Measurements from ENCODE around the gene RPL18A. TPM values are rescaled to one million over a fixed set of nuclear protein-coding genes. Genes with fewer than 3 reads are reported as not detected.

RPL18A gene
- total and polyA plus RNA-seq, 10 of the 15 experiments (the other 5 are each of a cell fraction or from before 2014, with no cell fraction given), result 1,181 to 3,774 (median 2,300) TPM

GRCh38 chr19:17826508-17827056, 33.1 kb upstream of the RPL18A start:
- POLR2A ChIA-PET, result interaction anchor here (0.6 kb wide), 1 partner anchor 126 kb away, joined by 4 read pairs; no protein-coding TSS in a partner anchor
- no peaks in the 10 kb centered on the region for H3K4me1 ChIP-seq (ENCODE audit: control insufficient read depth, insufficient read depth, low read length)
- intact Hi-C loops (cut with micrococcal nuclease; ENCODE audit: unreplicated experiment), result no loop called here
- no TSS peak for BruUV-seq (replicated peaks)
- ATAC-seq, result no peak
- in situ Hi-C loops (cut with MboI), result no loop called here
- no peak for DNase-seq (ENCODE audit: low read depth, low spot score)
- H3K27ac ChIP-seq (ENCODE audit: control insufficient read depth, insufficient read depth), result no peak overlapping the region
- 92% methylated on average over 13 of the region's 13 CpGs for WGBS (ENCODE audit: insufficient coverage, insufficient replicate concordance, low lambda C conversion rate, missing lambda C conversion rate)
- H3K9ac ChIP-seq (ENCODE audit: control insufficient read depth, insufficient read depth, low read length), result no peak overlapping the region
- CTCF ChIA-PET, result no interaction called here
- no peak overlapping the region for H2AFZ ChIP-seq (ENCODE audit: control insufficient read depth, low read depth, low read length)
- RAD21 ChIA-PET (ENCODE audit: unreplicated experiment), result no interaction called here
- H3K4me3 ChIP-seq, result no peak overlapping the region
- H3K36me3 ChIP-seq (ENCODE audit: control insufficient read depth in 2 of 2, insufficient read depth in 2 of 2, low read length in 1 of 2), result peaks cover under 1 to 2% of the 10 kb centered on the region in 2 experiments; a peak in 3 of 4 replicates
- no peak overlapping the region for H3K4me2 ChIP-seq (ENCODE audit: control insufficient read depth, insufficient read depth)
- TF ChIP-seq, protein P1, sequence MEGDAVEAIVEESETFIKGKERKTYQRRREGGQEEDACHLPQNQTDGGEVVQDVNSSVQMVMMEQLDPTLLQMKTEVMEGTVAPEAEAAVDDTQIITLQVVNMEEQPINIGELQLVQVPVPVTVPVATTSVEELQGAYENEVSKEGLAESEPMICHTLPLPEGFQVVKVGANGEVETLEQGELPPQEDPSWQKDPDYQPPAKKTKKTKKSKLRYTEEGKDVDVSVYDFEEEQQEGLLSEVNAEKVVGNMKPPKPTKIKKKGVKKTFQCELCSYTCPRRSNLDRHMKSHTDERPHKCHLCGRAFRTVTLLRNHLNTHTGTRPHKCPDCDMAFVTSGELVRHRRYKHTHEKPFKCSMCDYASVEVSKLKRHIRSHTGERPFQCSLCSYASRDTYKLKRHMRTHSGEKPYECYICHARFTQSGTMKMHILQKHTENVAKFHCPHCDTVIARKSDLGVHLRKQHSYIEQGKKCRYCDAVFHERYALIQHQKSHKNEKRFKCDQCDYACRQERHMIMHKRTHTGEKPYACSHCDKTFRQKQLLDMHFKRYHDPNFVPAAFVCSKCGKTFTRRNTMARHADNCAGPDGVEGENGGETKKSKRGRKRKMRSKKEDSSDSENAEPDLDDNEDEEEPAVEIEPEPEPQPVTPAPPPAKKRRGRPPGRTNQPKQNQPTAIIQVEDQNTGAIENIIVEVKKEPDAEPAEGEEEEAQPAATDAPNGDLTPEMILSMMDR (IDR thresholded peaks at IDR 0.05 in 2 of 3, conservative IDR thresholded peaks at IDR 0.05 in 1 of 3; ENCODE audit: control insufficient read depth in 2 of 3, extremely low read depth in 1 of 3, insufficient read depth in 1 of 3, low read depth in 3 of 3, low read length in 3 of 3), result no peak
- TF ChIP-seq RUNX3 (IDR thresholded peaks at IDR 0.05; ENCODE audit: low read length) (no peak), PAX8 (IDR thresholded peaks at IDR 0.05) (no peak), HSF1 (IDR thresholded peaks at IDR 0.05; ENCODE audit: low read depth, low read length) (no peak), NFYA (IDR thresholded peaks at IDR 0.05; ENCODE audit: borderline replicate concordance, low read depth, low read length) (no peak), ZNF24 (IDR thresholded peaks at IDR 0.05) (no peak), SUPT20H (IDR thresholded peaks at IDR 0.05; ENCODE audit: borderline replicate concordance, control insufficient read depth, low read depth, low read length) (no peak), TARDBP (IDR thresholded peaks at IDR 0.05; ENCODE audit: borderline replicate concordance) (no peak), EGR1 (IDR thresholded peaks at IDR 0.05; ENCODE audit: borderline replicate concordance in 1 of 2, low read depth in 2 of 2, low read length in 2 of 2) (no peak)
- TF ChIP-seq, protein P2, sequence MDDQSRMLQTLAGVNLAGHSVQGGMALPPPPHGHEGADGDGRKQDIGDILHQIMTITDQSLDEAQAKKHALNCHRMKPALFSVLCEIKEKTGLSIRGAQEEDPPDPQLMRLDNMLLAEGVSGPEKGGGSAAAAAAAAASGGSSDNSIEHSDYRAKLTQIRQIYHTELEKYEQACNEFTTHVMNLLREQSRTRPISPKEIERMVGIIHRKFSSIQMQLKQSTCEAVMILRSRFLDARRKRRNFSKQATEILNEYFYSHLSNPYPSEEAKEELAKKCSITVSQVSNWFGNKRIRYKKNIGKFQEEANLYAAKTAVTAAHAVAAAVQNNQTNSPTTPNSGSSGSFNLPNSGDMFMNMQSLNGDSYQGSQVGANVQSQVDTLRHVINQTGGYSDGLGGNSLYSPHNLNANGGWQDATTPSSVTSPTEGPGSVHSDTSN (IDR thresholded peaks at IDR 0.05; ENCODE audit: insufficient replicate concordance, low read depth, low read length), result no peak
- no peaks in the 10 kb centered on the region for H3K79me2 ChIP-seq (ENCODE audit: control insufficient read depth, insufficient read depth, low read length)
- H3K9me3 ChIP-seq (replicated peaks; ENCODE audit: control insufficient read depth, insufficient read depth, low read length), result no peaks in the 10 kb centered on the region; the same call in 2 of the 3 replicates
- H4K20me1 ChIP-seq (ENCODE audit: control insufficient read depth, insufficient read depth), result no peaks in the 10 kb centered on the region
- no peaks in the 10 kb centered on the region for H3K27me3 ChIP-seq (replicated peaks in 1 of 2; ENCODE audit: control insufficient read depth in 2 of 2, insufficient read depth in 2 of 2, low read length in 1 of 2)
- no peak for FAIRE-seq
- SMC1A ChIA-PET (ENCODE audit: uncharacterized antibody, unreplicated experiment), result no interaction called here
